GM12878 (cell line): ENCODE measurements around the gene CRAMP1. TPM values are rescaled to one million over a fixed set of nuclear protein-coding genes. Genes with fewer than 3 reads are reported as not detected.

Experiments
- ATF7 ChIP-seq: fragments of 450-650 bp; IDR thresholded peaks from 2 replicates; pipeline ENCODE4 v1.6.1; 2016; ENCODE audit warnings: low read depth, mild to moderate bottlenecking
- E4F1 ChIP-seq: fragments of 450-650 bp; IDR thresholded peaks from 2 replicates; pipeline ENCODE4 v1.6.1; 2018; ENCODE audit warnings: borderline replicate concordance, mild to moderate bottlenecking; ENCODE audit not compliant: partially characterized antibody
- EGR1 ChIP-seq, 2 experiments: IDR thresholded peaks; 1 replicate in 1 of 2; 2 replicates in 1 of 2; pipeline ENCODE4 v1.6.1; 2011 to 2012; ENCODE audit warnings: low read depth in 2 of 2, low read length in 2 of 2, borderline replicate concordance in 1 of 2, mild to moderate bottlenecking in 1 of 2, moderate library complexity in 1 of 2
- ELK1 ChIP-seq: IDR thresholded peaks from 2 replicates; pipeline ENCODE4 v1.6.1; 2012; ENCODE audit warnings: low read depth, low read length, improper control_type of control experiment
- ESRRA ChIP-seq: IDR thresholded peaks from 2 replicates; pipeline ENCODE4 v1.6.1; 2012; ENCODE audit warnings: mild to moderate bottlenecking, low read length, improper control_type of control experiment
- ETV6 ChIP-seq, 2 experiments: fragments of 450-650 bp in 1 of 2; IDR thresholded peaks in 1 of 2; conservative IDR thresholded peaks in 1 of 2; 2 replicates each; pipeline ENCODE4 v1.6.1; 2014; ENCODE audit warnings: antibody characterized with exemption in 1 of 2, borderline replicate concordance in 1 of 2, low read depth in 1 of 2, mild to moderate bottlenecking in 1 of 2, moderate library complexity in 1 of 2
- HCFC1 ChIP-seq: fragments of 150-350 bp; IDR thresholded peaks from 2 replicates; pipeline ENCODE4 v1.6.1; 2014; ENCODE audit warnings: low read length
- HDGF ChIP-seq: fragments of 450-650 bp; IDR thresholded peaks from 2 replicates; pipeline ENCODE4 v1.6.1; 2016; ENCODE audit warnings: antibody characterized with exemption
- JUND ChIP-seq: IDR thresholded peaks from 2 replicates; pipeline ENCODE4 v1.6.1; 2012; ENCODE audit warnings: low read depth, mild to moderate bottlenecking, low read length, improper control_type of control experiment, moderate library complexity
- MEF2B ChIP-seq: fragments of 450-650 bp; IDR thresholded peaks from 2 replicates; pipeline ENCODE4 v1.6.1; 2018; ENCODE audit warnings: mild to moderate bottlenecking, moderate library complexity; ENCODE audit not compliant: partially characterized antibody, poor library complexity, severe bottlenecking
- MTA2 ChIP-seq: fragments of 450-650 bp; IDR thresholded peaks from 2 replicates; pipeline ENCODE4 v1.6.1; 2016; ENCODE audit warnings: low read depth, mild to moderate bottlenecking, moderate library complexity
- PML ChIP-seq: IDR thresholded peaks from 2 replicates; pipeline ENCODE4 v1.6.1; 2012; ENCODE audit warnings: low read length, inconsistent platforms
- RCOR1 ChIP-seq: conservative IDR thresholded peaks from 2 replicates; pipeline ENCODE4 v1.6.1; 2012; ENCODE audit warnings: low read depth, low read length, improper control_type of control experiment
- RELB ChIP-seq: fragments of 450-650 bp; IDR thresholded peaks from 2 replicates; pipeline ENCODE4 v1.6.1; 2017; ENCODE audit warnings: low read depth, mild to moderate bottlenecking, moderate library complexity
- RUNX3 ChIP-seq: IDR thresholded peaks from 2 replicates; pipeline ENCODE4 v1.6.1; 2012; ENCODE audit warnings: low read length, inconsistent platforms
- SMARCA5 ChIP-seq: fragments of 450-650 bp; IDR thresholded peaks from 2 replicates; pipeline ENCODE4 v1.6.1; 2017; ENCODE audit warnings: mild to moderate bottlenecking
- TBL1XR1 ChIP-seq: IDR thresholded peaks from 2 replicates; pipeline ENCODE4 v1.6.1; 2012; ENCODE audit warnings: low read depth, low read length, improper control_type of control experiment
- YY1 ChIP-seq: IDR thresholded peaks from 2 replicates; pipeline ENCODE4 v1.6.1; 2011; ENCODE audit warnings: low read depth, mild to moderate bottlenecking, low read length
- ZBTB33 ChIP-seq: fragments of 450-650 bp; IDR thresholded peaks from 2 replicates; pipeline ENCODE4 v1.6.1; 2017; ENCODE audit warnings: mild to moderate bottlenecking
- ZNF207 ChIP-seq: fragments of 450-650 bp; IDR thresholded peaks from 2 replicates; pipeline ENCODE4 v1.6.1; 2014; ENCODE audit warnings: antibody characterized with exemption, mild to moderate bottlenecking, borderline replicate concordance
- polyA plus RNA-seq, 11 experiments: library from polyadenylated mRNA; depleted of rRNA in 4 of 11; unstranded in 6 of 11; stranded (reverse) in 5 of 11; fragments of >200 nt; fragmentation: Nextera tagmentation in 4 of 11; fragmentation: Illumina TruSeq in 1 of 11; extraction: Ambion mirVana in 4 of 11; extraction: Trizol in 1 of 11; gene quantifications; 1 replicate in 1 of 11; 2 replicates in 10 of 11; pipeline versions ENCODE4 v1.2.1 to v1.2.3, GENCODE V29; 2011 to 2016; ENCODE audit warnings: inconsistent platforms in 2 of 11, missing spikeins in 2 of 11, low read depth in 1 of 11
- total RNA-seq, 4 experiments: library from RNA; depleted of rRNA in 3 of 4; stranded (reverse); fragments of >200 nt in 3 of 4; fragmentation: Illumina TruSeq in 1 of 4; extraction: Trizol in 1 of 4; gene quantifications; 2 replicates each; pipeline versions ENCODE4 v1.2.1 to v1.2.3, GENCODE V29; 2013 to 2021

CRAMP1 gene
- total and polyA plus RNA-seq, 10 of the 15 experiments (the other 5 are each of a cell fraction or from before 2014, with no cell fraction given) = 0.37 to 9.8 (median 3.9) TPM

GRCh38 chr16:1705688-1706385 lies 93.7 kb downstream of the CRAMP1 start, which contains the start of gene MAPK8IP3 (continued):
- peak; percentile 51; the same call in 1 of the 2 replicates for TF ChIP-seq RELB
- TF ChIP-seq SMARCA5 = peak; percentile 99
- peak; percentile 26 for TF ChIP-seq MEF2B
- 0 out of 2 replicates have a peak, but pooled peaks have one; percentile 74 for TF ChIP-seq RCOR1
- TF ChIP-seq E4F1 = no peak
- 0 out of 2 replicates have a peak, but pooled peaks have one; percentile 17 for TF ChIP-seq MTA2
- TF ChIP-seq ATF7 = 0 out of 2 replicates have a peak, but pooled peaks have one; percentile 30
- 0 out of 2 replicates have a peak, but pooled peaks have one; percentile 51 for TF ChIP-seq JUND
- peak; percentile 73 for TF ChIP-seq ESRRA
- TF ChIP-seq ZNF207 = peak; percentile 92
- peak; percentile 97 for TF ChIP-seq ELK1
- TF ChIP-seq ZBTB33 = no peak
- TF ChIP-seq ETV6 (conservative IDR thresholded peaks at IDR 0.05 in 1 of 2, IDR thresholded peaks at IDR 0.05 in 1 of 2; ENCODE audit: borderline replicate concordance in 1 of 2, low read depth in 1 of 2) = peak; percentile 13 to 46; a peak in 1 of 4 replicates
- peak; percentile 23; the same call in 1 of the 2 replicates for TF ChIP-seq TBL1XR1
- TF ChIP-seq HDGF = peak; percentile 89
- TF ChIP-seq YY1 = peak; percentile 86
- peak; percentile 54; the same call in 1 of the 2 replicates for TF ChIP-seq RUNX3
- peak in 1 of 2 experiments; percentile 73; a peak in 2 of 3 replicates for TF ChIP-seq EGR1 (IDR thresholded peaks at IDR 0.05; ENCODE audit: borderline replicate concordance in 1 of 2, low read depth in 2 of 2, low read length in 2 of 2)
- peak; percentile 92 for TF ChIP-seq PML
- peak; percentile 63 for TF ChIP-seq HCFC1
